ENCODE measurements around the gene SAMD11. TPM values are rescaled to one million over a fixed set of nuclear protein-coding genes. Genes with fewer than 3 reads are reported as not detected.

SAMD11 gene
- total RNA-seq, 2 experiments from 2014 or later, result 0.06 TPM; not detected in 1

- Histone ChIP-seq H3K27ac (ENCODE audit: low read depth, low read length, poor library complexity, severe bottlenecking) (no peak overlapping the region), H3K4me1 (ENCODE audit: insufficient read depth, low read length, poor library complexity, severe bottlenecking) (no peaks in the 10 kb centered on the region), H4K20me1 (ENCODE audit: insufficient read depth, low read length) (no peaks in the 10 kb centered on the region), H3K4me2 (ENCODE audit: low read length) (no peak overlapping the region), H3K9me2 (ENCODE audit: insufficient read depth, low read length) (no peaks in the 10 kb centered on the region), H3K4me3 (ENCODE audit: low read depth, low read length, poor library complexity, severe bottlenecking) (no peak overlapping the region), H3K9me3 (ENCODE audit: low read length) (no peaks in the 10 kb centered on the region), H2AFZ (ENCODE audit: low read length) (no peak overlapping the region), H3K79me2 (ENCODE audit: insufficient read depth, low read depth, low read length) (no peaks in the 10 kb centered on the region), H3K36me3 (ENCODE audit: insufficient read depth, low read length) (no peaks in the 10 kb centered on the region)
- intact Hi-C loops (cut with micrococcal nuclease; ENCODE audit: unreplicated experiment), result no loop called here
- ChIA-PET CTCF (ENCODE audit: unreplicated experiment) (no interaction called here), POLR2A (no interaction called here)
- no peak for DNase-seq (ENCODE audit: low spot score)
- TF ChIP-seq CTCF (conservative IDR thresholded peaks at IDR 0.05; ENCODE audit: low read length), result no peak
- TF ChIP-seq EZH2phosphoT487 (IDR thresholded peaks at IDR 0.05; ENCODE audit: borderline replicate concordance, low read depth, low read length), result no peak
- BruUV-seq (replicated peaks), result no TSS peak
These were observed 11.6 kb upstream of the SAMD11 start for GRCh38 chr1:911875-912739.

GRCh38 chr1:912740-913301 is 10.9 kb upstream of the SAMD11 start:
- no TSS peak for BruUV-seq (replicated peaks)
- POLR2A ChIA-PET, result no interaction called here
- Histone ChIP-seq H3K9me3 (ENCODE audit: low read length) (no peaks in the 10 kb centered on the region), H3K79me2 (ENCODE audit: insufficient read depth, low read depth, low read length) (no peaks in the 10 kb centered on the region), H3K4me2 (ENCODE audit: low read length) (no peak overlapping the region), H3K4me1 (ENCODE audit: insufficient read depth, low read length, poor library complexity, severe bottlenecking) (no peaks in the 10 kb centered on the region), H3K36me3 (ENCODE audit: insufficient read depth, low read length) (no peaks in the 10 kb centered on the region), H3K4me3 (ENCODE audit: low read depth, low read length, poor library complexity, severe bottlenecking) (no peak overlapping the region), H3K9me2 (ENCODE audit: insufficient read depth, low read length) (no peaks in the 10 kb centered on the region), H4K20me1 (ENCODE audit: insufficient read depth, low read length) (no peaks in the 10 kb centered on the region), H3K27ac (ENCODE audit: low read depth, low read length, poor library complexity, severe bottlenecking) (no peak overlapping the region), H2AFZ (ENCODE audit: low read length) (no peak overlapping the region)
- no peak for DNase-seq (ENCODE audit: low spot score)
- intact Hi-C loops (cut with micrococcal nuclease; ENCODE audit: unreplicated experiment), result no loop called here
- TF ChIP-seq EZH2phosphoT487 (IDR thresholded peaks at IDR 0.05; ENCODE audit: borderline replicate concordance, low read depth, low read length) (no peak), CTCF (conservative IDR thresholded peaks at IDR 0.05; ENCODE audit: low read length) (no peak)
- CTCF ChIA-PET (ENCODE audit: unreplicated experiment), result no interaction called here

Data from OCI-LY7 (cell line).